ENCODE data around the gene PODXL2. TPM values are rescaled to one million over a fixed set of nuclear protein-coding genes. Genes with fewer than 3 reads are reported as not detected.

Gene PODXL2
- polyA plus RNA-seq, 1 experiment = 3.4 TPM

- TF ChIP-seq CTCF (IDR thresholded peaks at IDR 0.05; ENCODE audit: insufficient read depth, low read depth, low read length) = no peak
- no peaks in the 10 kb centered on the region for H3K36me3 ChIP-seq (ENCODE audit: control insufficient read depth, insufficient read depth, low read length)
- DNase-seq (ENCODE audit: low read depth) = no peak
- CTCF ChIA-PET = interaction anchor here (1.2 kb wide), 1 partner anchor 14 kb away, joined by 3 read pairs; no protein-coding TSS in a partner anchor
- H3K27me3 ChIP-seq (ENCODE audit: control insufficient read depth, insufficient read depth, low read length) = no peaks in the 10 kb centered on the region
- POLR2A ChIA-PET = no interaction called here
- H3K4me3 ChIP-seq (ENCODE audit: low read depth, low read length) = no peak overlapping the region
These were observed 39.9 kb downstream of the PODXL2 start for GRCh38 chr3:127668906-127669305.

DNA sequence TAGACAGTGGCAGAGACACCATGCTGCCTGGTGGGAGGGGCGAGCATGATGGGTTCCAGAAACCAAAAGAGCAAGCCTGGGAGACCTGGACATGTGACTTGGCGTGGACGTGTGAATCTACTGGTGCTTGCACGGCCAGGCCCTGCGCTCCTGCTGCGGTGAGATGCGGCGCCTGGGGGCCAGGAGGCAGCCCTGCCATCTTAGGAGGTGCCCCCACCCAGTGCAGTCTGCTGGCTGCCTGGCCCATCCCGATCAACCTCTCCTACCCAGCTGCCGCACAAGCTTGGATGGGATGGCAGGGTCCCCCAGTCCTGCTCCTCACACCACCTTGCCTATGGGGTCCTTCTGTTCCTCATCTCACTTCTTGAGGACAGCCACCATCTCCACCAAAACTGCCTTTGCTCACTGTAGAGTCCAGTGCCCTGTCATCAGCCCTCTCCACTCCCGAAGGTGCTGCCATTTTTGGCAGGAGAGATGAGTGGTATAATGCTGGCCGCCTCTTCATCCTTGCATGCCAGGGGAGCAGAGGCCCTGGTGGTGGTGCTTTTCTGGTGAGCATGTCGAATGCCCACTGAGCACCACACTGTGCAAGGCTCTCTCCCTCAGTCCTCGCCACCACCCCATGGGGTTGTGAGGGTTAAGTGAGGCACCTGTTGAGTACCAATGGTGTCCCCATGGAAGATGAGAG is 40.7 kb downstream of the PODXL2 start:
- H3K27me3 ChIP-seq (ENCODE audit: control insufficient read depth, insufficient read depth, low read length) = no peaks in the 10 kb centered on the region
- POLR2A ChIA-PET = no interaction called here
- no peak overlapping the region for H3K4me3 ChIP-seq (ENCODE audit: low read depth, low read length)
- TF ChIP-seq CTCF (IDR thresholded peaks at IDR 0.05; ENCODE audit: insufficient read depth, low read depth, low read length) = no peak
- H3K36me3 ChIP-seq (ENCODE audit: control insufficient read depth, insufficient read depth, low read length) = peaks cover 1% of the 10 kb centered on the region; the same call in 1 of the 2 replicates
- CTCF ChIA-PET = interaction anchor here (1.2 kb wide), 1 partner anchor 15 kb away, joined by 3 read pairs; no protein-coding TSS in a partner anchor
- no peak for DNase-seq (ENCODE audit: low read depth)

DNA sequence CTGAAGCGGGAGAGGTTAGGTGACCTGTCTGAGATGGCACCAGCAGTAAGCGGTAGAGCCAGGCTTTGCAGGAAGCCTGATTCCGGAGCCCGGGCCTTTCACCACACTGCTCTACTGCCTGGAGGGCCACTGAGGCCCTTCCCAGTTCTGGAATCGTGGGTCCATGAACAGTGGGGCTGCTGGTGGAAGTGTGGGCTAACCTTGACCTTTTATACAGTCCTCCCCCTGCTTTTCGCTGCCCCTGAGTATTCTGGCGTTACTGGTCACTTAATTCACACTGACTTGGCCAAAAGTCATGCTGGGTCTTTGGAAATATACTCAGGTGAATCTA is 41.2 kb downstream of the PODXL2 start:
- Histone ChIP-seq H3K4me3 (ENCODE audit: low read depth, low read length) (no peak overlapping the region), H3K36me3 (ENCODE audit: control insufficient read depth, insufficient read depth, low read length) (peaks cover 1% of the 10 kb centered on the region; the same call in 1 of the 2 replicates), H3K27me3 (ENCODE audit: control insufficient read depth, insufficient read depth, low read length) (no peaks in the 10 kb centered on the region)
- POLR2A ChIA-PET = no interaction called here
- DNase-seq (ENCODE audit: low read depth) = no peak
- TF ChIP-seq CTCF (IDR thresholded peaks at IDR 0.05; ENCODE audit: insufficient read depth, low read depth, low read length) = no peak
- CTCF ChIA-PET = interaction anchor here (1.1 kb wide), 1 partner anchor 301 kb away, joined by 3 read pairs; no protein-coding TSS in a partner anchor

DNA sequence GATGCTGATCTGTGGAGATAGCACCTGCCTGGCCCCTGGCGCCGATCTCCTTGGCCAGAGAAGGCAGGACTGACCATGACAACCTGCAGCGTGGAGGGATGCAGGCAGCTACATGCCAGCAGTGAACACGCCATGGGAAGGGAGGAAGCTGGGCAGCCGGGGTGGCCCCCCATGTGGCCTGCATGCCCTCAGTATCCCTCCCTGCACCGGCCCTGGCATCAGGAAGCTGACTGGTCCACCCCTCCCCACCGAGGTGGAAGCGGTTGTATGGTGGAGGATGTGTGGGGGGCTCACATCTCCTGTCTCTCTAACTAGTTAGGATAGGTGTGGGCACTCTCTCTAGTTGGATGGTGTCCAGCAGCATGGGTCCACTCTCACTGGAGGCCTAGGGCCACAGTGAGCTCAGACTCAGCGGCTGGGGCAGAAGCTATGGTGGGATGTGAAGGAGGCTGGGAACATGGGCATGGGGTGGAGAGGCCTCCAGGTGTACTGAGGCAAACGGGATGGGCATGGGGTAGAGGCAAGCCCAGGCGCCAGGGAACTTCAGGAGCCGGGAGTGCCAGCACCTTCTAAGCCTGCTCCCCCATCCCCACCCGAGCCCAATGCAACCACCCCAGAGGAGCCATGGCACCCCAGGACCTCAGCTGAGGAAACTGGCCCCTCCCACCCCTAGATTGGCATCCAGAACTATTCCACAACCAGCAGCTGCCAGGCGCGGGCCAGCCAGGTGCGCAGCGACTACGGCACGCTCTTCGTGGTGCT is 42.0 kb downstream of the PODXL2 start:
- DNase-seq (ENCODE audit: low read depth) = no peak
- CTCF ChIA-PET = interaction anchor here (0.6 to 1.7 kb wide), 4 partner anchors 12 to 1644 kb away, joined by 3 to 4 read pairs (median 3); no protein-coding TSS in a partner anchor
- POLR2A ChIA-PET = no interaction called here
- H3K36me3 ChIP-seq (ENCODE audit: control insufficient read depth, insufficient read depth, low read length) = peaks cover 1% of the 10 kb centered on the region; the same call in 1 of the 2 replicates
- no peak overlapping the region for H3K4me3 ChIP-seq (ENCODE audit: low read depth, low read length)
- no peak for TF ChIP-seq CTCF (IDR thresholded peaks at IDR 0.05; ENCODE audit: insufficient read depth, low read depth, low read length)
- H3K27me3 ChIP-seq (ENCODE audit: control insufficient read depth, insufficient read depth, low read length) = no peaks in the 10 kb centered on the region
